IMR-90 (cell line): Measurements from ENCODE around the gene ENDOU. TPM values are rescaled to one million over a fixed set of nuclear protein-coding genes. Genes with fewer than 3 reads are reported as not detected.

Source experiments
- ATAC-seq: fragments of 200-7000 bp; cut with Tn5 transposase; 2 replicates; pipeline ENCODE4 v1.9.1; 2020; ENCODE audit warnings: low read depth, mild to moderate bottlenecking, moderate library complexity
- BruUV-seq: library from RNA; stranded (reverse); fragments of 400-500 nt; replicated peaks from 2 replicates; lab custom pipeline; 2021; lab: Mats Ljungman, UMichigan
- CTCF ChIA-PET: fragments of 300-600 bp; formaldehyde crosslinking; extraction: SDS; loops from one replicate; lab custom pipeline; 2021; ENCODE audit warnings: antibody characterized with exemption; lab: Yijun Ruan, JAX
- POLR2A ChIA-PET: fragments of 300-600 bp; sonication (Branson Sonifier 250); formaldehyde crosslinking; loops from one replicate; lab custom pipeline; 2022; ENCODE audit warnings: antibody characterized with exemption; ENCODE audit not compliant: unreplicated experiment; lab: Charles Lee
- DNase-seq: peaks from one replicate; pipeline ENCODE4 v3.0.0; 2013
- H2AFZ ChIP-seq: replicated peaks from 2 replicates; pipeline ENCODE3; 2013; ENCODE audit warnings: low read length, mild to moderate bottlenecking; ENCODE audit not compliant: poor library complexity
- H2AK5ac ChIP-seq: 2 replicates; pipeline ENCODE4 v1.6.1; 2013; ENCODE audit warnings: low read depth, low read length, inconsistent platforms
- H2AK9ac ChIP-seq: replicated peaks from 2 replicates; pipeline ENCODE3; 2013; ENCODE audit warnings: mild to moderate bottlenecking, low read depth, low read length, moderate library complexity; ENCODE audit not compliant: poor library complexity
- H2BK120ac ChIP-seq: 2 replicates; pipeline ENCODE4 v1.6.1; 2013; ENCODE audit warnings: low read depth, low read length, inconsistent platforms
- H2BK15ac ChIP-seq: 3 replicates; pipeline ENCODE4 v1.6.1; 2013; ENCODE audit warnings: low read depth, low read length, inconsistent platforms
- H2BK20ac ChIP-seq: 2 replicates; pipeline ENCODE4 v1.6.1; 2013; ENCODE audit warnings: low read depth, mild to moderate bottlenecking, inconsistent platforms, low read length, moderate library complexity
- H2BK5ac ChIP-seq: 2 replicates; pipeline ENCODE4 v1.6.1; 2013; ENCODE audit warnings: mild to moderate bottlenecking, low read depth, low read length, inconsistent platforms; ENCODE audit not compliant: poor library complexity, severe bottlenecking
- H3K14ac ChIP-seq: replicated peaks from 2 replicates; pipeline ENCODE4 v1.6.1; 2013; ENCODE audit warnings: low read depth, low read length, inconsistent platforms
- H3K18ac ChIP-seq: 2 replicates; pipeline ENCODE4 v1.6.1; 2013; ENCODE audit warnings: low read depth, low read length, control low read depth
- H3K23ac ChIP-seq: 2 replicates; pipeline ENCODE4 v1.6.1; 2013; ENCODE audit warnings: low read depth, low read length, inconsistent platforms
- H3K27ac ChIP-seq: 2 replicates; pipeline ENCODE4 v1.5.1; 2013; ENCODE audit warnings: mild to moderate bottlenecking, control low read depth, low read length; ENCODE audit not compliant: insufficient read depth
- H3K27me3 ChIP-seq: 2 replicates; pipeline ENCODE4 v1.6.1; 2013; ENCODE audit warnings: low read length; ENCODE audit not compliant: control insufficient read depth, insufficient read depth
- H3K36me3 ChIP-seq: 2 replicates; pipeline ENCODE4 v1.6.1; 2013; ENCODE audit warnings: low read length, mixed read lengths; ENCODE audit not compliant: control insufficient read depth, insufficient read depth
- H3K4ac ChIP-seq: 2 replicates; pipeline ENCODE4 v1.6.1; 2013; ENCODE audit warnings: low read depth, low read length, inconsistent platforms
- H3K4me1 ChIP-seq: 2 replicates; pipeline ENCODE4 v1.6.1; 2013; ENCODE audit warnings: low read length, mixed read lengths; ENCODE audit not compliant: control insufficient read depth, insufficient read depth
- H3K4me2 ChIP-seq: 2 replicates; pipeline ENCODE4 v1.6.1; 2013; ENCODE audit warnings: low read depth, mild to moderate bottlenecking, control low read depth, low read length, moderate library complexity
- H3K4me3 ChIP-seq: 2 replicates; pipeline ENCODE4 v1.5.1; 2013; ENCODE audit warnings: low read depth, mild to moderate bottlenecking, control low read depth, low read length, moderate library complexity; ENCODE audit not compliant: insufficient read depth
- H3K56ac ChIP-seq: 2 replicates; pipeline ENCODE4 v1.6.1; 2013; ENCODE audit warnings: low read length, inconsistent platforms; ENCODE audit not compliant: insufficient read depth; ENCODE audit errors: extremely low read depth
- H3K79me1 ChIP-seq, 2 experiments: 2 replicates each; pipeline ENCODE4 v1.6.1; 2013; ENCODE audit warnings: low read length in 2 of 2, inconsistent platforms in 1 of 2, low read depth in 1 of 2
- H3K9ac ChIP-seq: 2 replicates; pipeline ENCODE4 v1.6.1; 2013; ENCODE audit warnings: low read depth, low read length, control low read depth
- H3K9me1 ChIP-seq: 2 replicates; pipeline ENCODE4 v1.6.1; 2013; ENCODE audit warnings: low read length, inconsistent platforms; ENCODE audit not compliant: insufficient read depth
- H3K9me3 ChIP-seq: 2 replicates; pipeline ENCODE4 v1.6.1; 2013; ENCODE audit warnings: low read length; ENCODE audit not compliant: control insufficient read depth, insufficient read depth
- H4K20me1 ChIP-seq: 2 replicates; pipeline ENCODE4 v1.6.1; 2013; ENCODE audit warnings: low read length, inconsistent platforms; ENCODE audit not compliant: insufficient read depth
- H4K5ac ChIP-seq: 2 replicates; pipeline ENCODE4 v1.6.1; 2013; ENCODE audit warnings: mild to moderate bottlenecking, low read depth, low read length, control low read depth
- H4K8ac ChIP-seq, 2 experiments: 2 replicates each; pipeline ENCODE4 v1.6.1; 2013; ENCODE audit warnings: low read depth in 2 of 2, low read length in 2 of 2, control low read depth in 1 of 2, inconsistent platforms in 1 of 2
- H4K91ac ChIP-seq: 2 replicates; pipeline ENCODE4 v1.6.1; 2013; ENCODE audit warnings: low read depth, low read length, inconsistent platforms; ENCODE audit not compliant: insufficient read depth
- CEBPB ChIP-seq: IDR thresholded peaks from 2 replicates; pipeline ENCODE4 v1.6.1; 2012; ENCODE audit warnings: low read depth, low read length, improper control_type of control experiment
- MXI1 ChIP-seq: IDR thresholded peaks from 2 replicates; pipeline ENCODE4 v1.6.1; 2012; ENCODE audit warnings: low read depth, mild to moderate bottlenecking, low read length, moderate library complexity, borderline replicate concordance
- WGBS, 2 experiments: methylation state at CpG; one replicate each; pipeline versions ENCODE4 v1.1.5 to v1.1.7; 2013; ENCODE audit warnings: missing lambda C conversion rate in 2 of 2; ENCODE audit not compliant: insufficient read length in 1 of 2; ENCODE audit errors: extremely low coverage in 2 of 2; 5-methylcytosine and 5-hydroxymethylcytosine counted together
- dilution Hi-C: fragments of 300-500 bp; cut with HindIII; formaldehyde crosslinking; loops from one replicate; pipeline ENCODE4 v1.14.3; 2018; ENCODE audit warnings: low sequenced_read_pairs; ENCODE audit not compliant: unreplicated experiment
- in situ Hi-C: fragments of 300-500 bp; cut with MboI; formaldehyde crosslinking; loops from 3 replicates; pipeline ENCODE4 v1.14.3; 2019; ENCODE audit warnings: low sequenced_read_pairs, inconsistent platforms, mixed read lengths
- intact Hi-C: fragments of 100-400 bp; cut with micrococcal nuclease; formaldehyde crosslinking; loops from 2 replicates; pipeline ENCODE4 v1.10.0; 2022
- polyA plus RNA-seq, 3 experiments: library from polyadenylated mRNA; depleted of rRNA; stranded (reverse); fragments of >200 nt; gene quantifications; 2 replicates each; pipeline ENCODE4 v1.2.3, GENCODE V29; 2012; ENCODE audit warnings: low replicate concordance in 1 of 3
- total RNA-seq: library from RNA; depleted of rRNA; stranded (reverse); fragments of >200 nt; gene quantifications from 2 replicates; pipeline ENCODE4 v1.2.3, GENCODE V29; 2012

The ENDOU gene
- total and polyA plus RNA-seq, 2 of the 4 experiments (the other 2 are of a cell fraction), result under 0.01 to 0.09 TPM

GRCh38 chr12:47700263-47700662 is 25.0 kb downstream of the ENDOU start:
- Histone ChIP-seq H4K91ac (no peak overlapping the region), H3K18ac (no peak overlapping the region), H3K56ac (no peak overlapping the region), H3K27me3 (no peaks in the 10 kb centered on the region), H3K4me1 (no peaks in the 10 kb centered on the region; the same call in 1 of the 2 replicates), H4K8ac (no peak overlapping the region), H2BK20ac (no peak overlapping the region), H2AK5ac (no peak overlapping the region), H3K9me3 (no peaks in the 10 kb centered on the region), H4K5ac (no peak overlapping the region), H3K79me1 (peaks cover 17 to 44% of the 10 kb centered on the region in 2 experiments), H2AFZ (no peak overlapping the region), H3K4me3 (no peak overlapping the region), H3K9ac (no peak overlapping the region), H4K20me1 (peaks cover 4% of the 10 kb centered on the region; the same call in 1 of the 2 replicates), H3K27ac (no peak overlapping the region), H2BK5ac (no peak overlapping the region), H3K36me3 (peaks cover 8% of the 10 kb centered on the region), H2AK9ac (no peak overlapping the region), H3K23ac (no peak overlapping the region), H3K9me1 (peaks cover 9% of the 10 kb centered on the region; the same call in 1 of the 2 replicates), H3K4me2 (no peak overlapping the region), H2BK15ac (no peak overlapping the region), H3K14ac (no peak overlapping the region), H2BK120ac (no peak overlapping the region), H3K4ac (no peak overlapping the region)
- intact Hi-C loops (no loop called here), in situ Hi-C loops (no loop called here), dilution Hi-C loops (no loop called here)
- TF ChIP-seq CEBPB (peak; percentile 60), MXI1 (no peak)
- no TSS peak for BruUV-seq
- ChIA-PET CTCF (no interaction called here), POLR2A (no interaction called here)
- WGBS, 2 experiments, result 100% methylated on average over 1 of the region's 2 CpGs; no CpG with 5 or more reads in 1 of the 2 experiments
- no peak for ATAC-seq
- no peak for DNase-seq
